PC-3 (cell line): Measurements from ENCODE around the gene PPL. TPM values are rescaled to one million over a fixed set of nuclear protein-coding genes. Genes with fewer than 3 reads are reported as not detected.
A peak's percentile ranks its signal among the peaks of the same experiment; 100 is the strongest.

Experiments
- ATAC-seq: fragments of 200-7000 bp; cut with Tn5 transposase; 2 replicates; pipeline ENCODE4 v1.9.1; 2020; ENCODE audit warnings: mild to moderate bottlenecking, moderate library complexity
- BruUV-seq: library from RNA; stranded (reverse); fragments of 400-500 nt; replicated peaks from 2 replicates; lab custom pipeline; 2021; lab: Mats Ljungman, UMichigan
- CTCF ChIA-PET: fragments of 300-600 bp; sonication (Branson Sonifier 250); formaldehyde crosslinking; loops from one replicate; lab custom pipeline; 2022; ENCODE audit warnings: antibody characterized with exemption; lab: Charles Lee
- POLR2A ChIA-PET: fragments of 300-600 bp; sonication (Branson Sonifier 250); formaldehyde crosslinking; loops from one replicate; lab custom pipeline; 2022; ENCODE audit warnings: antibody characterized with exemption; ENCODE audit not compliant: unreplicated experiment; lab: Charles Lee
- DNase-seq: peaks from one replicate; pipeline ENCODE4 v3.0.0-alpha.2; 2015
- H2AFZ ChIP-seq: fragments of 300-600 bp; sonication (generic); 2 replicates; pipeline ENCODE4 v1.6.0; 2016; ENCODE audit warnings: antibody characterized with exemption, low read length
- H3F3A ChIP-seq: fragments of 300-600 bp; sonication (generic); one replicate; pipeline ENCODE4 v1.6.0; 2017; ENCODE audit warnings: antibody characterized with exemption, low read length, control low read depth, mild to moderate bottlenecking; ENCODE audit not compliant: unreplicated experiment
- H3K27ac ChIP-seq: fragments of 300-600 bp; sonication (generic); 2 replicates; pipeline ENCODE4 v1.5.1; 2016; ENCODE audit warnings: mild to moderate bottlenecking, low read length
- H3K27me3 ChIP-seq: fragments of 300-600 bp; sonication (generic); 2 replicates; pipeline ENCODE4 v1.6.1; 2016; ENCODE audit warnings: low read length, mixed read lengths
- H3K36me3 ChIP-seq: fragments of 300-600 bp; sonication (generic); 2 replicates; pipeline ENCODE4 v1.6.1; 2016; ENCODE audit warnings: low read depth, mixed run types, low read length, mixed read lengths
- H3K4me1 ChIP-seq: fragments of 300-600 bp; sonication (generic); 2 replicates; pipeline ENCODE4 v1.5.1; 2016; ENCODE audit warnings: low read length; ENCODE audit not compliant: insufficient read depth
- H3K4me2 ChIP-seq: fragments of 300-600 bp; sonication (generic); 2 replicates; pipeline ENCODE4 v1.6.0; 2016; ENCODE audit warnings: low read length
- H3K4me3 ChIP-seq: fragments of 300-600 bp; sonication (generic); 2 replicates; pipeline ENCODE4 v1.5.1; 2016; ENCODE audit warnings: mild to moderate bottlenecking, low read length, mixed read lengths
- H3K79me2 ChIP-seq: fragments of 300-600 bp; sonication (generic); 2 replicates; pipeline ENCODE4 v1.6.1; 2017; ENCODE audit warnings: low read length, mixed read lengths
- H3K9ac ChIP-seq: fragments of 300-600 bp; sonication (generic); 2 replicates; pipeline ENCODE4 v1.6.0; 2016; ENCODE audit warnings: mild to moderate bottlenecking, low read length
- H3K9me2 ChIP-seq: fragments of 300-600 bp; sonication (generic); replicated peaks from 2 replicates; pipeline ENCODE4 v1.6.1; 2016; ENCODE audit warnings: mixed run types, low read length, mixed read lengths
- H3K9me3 ChIP-seq: fragments of 300-600 bp; sonication (generic); 2 replicates; pipeline ENCODE4 v1.6.1; 2016; ENCODE audit warnings: low read length, mixed read lengths
- H4K20me1 ChIP-seq: fragments of 300-600 bp; sonication (generic); 2 replicates; pipeline ENCODE4 v1.6.1; 2016; ENCODE audit warnings: low read length, mixed read lengths
- EZH2 ChIP-seq: fragments of 300-600 bp; sonication (generic); IDR thresholded peaks from one replicate; pipeline ENCODE4 v1.6.1; 2017; ENCODE audit warnings: antibody characterized with exemption, mild to moderate bottlenecking, low read length; ENCODE audit not compliant: unreplicated experiment
- EZH2phosphoT487 ChIP-seq: fragments of 300-600 bp; sonication (generic); IDR thresholded peaks from 2 replicates; pipeline ENCODE4 v1.6.1; 2018; ENCODE audit warnings: mild to moderate bottlenecking, antibody characterized with exemption, low read length, borderline replicate concordance
- intact Hi-C: fragments of 100-400 bp; cut with micrococcal nuclease; formaldehyde crosslinking; loops from 2 replicates; pipeline ENCODE4 v1.9.0; 2023
- total RNA-seq: library from RNA; depleted of rRNA; stranded (reverse); fragments of >200 nt; gene quantifications from 2 replicates; pipeline ENCODE4 v1.2.3, GENCODE V29; 2014
- TF ChIP-seq, protein P1 (sequence below): fragments of 300-600 bp; sonication (generic); conservative IDR thresholded peaks from 2 replicates; pipeline ENCODE4 v1.5.1; 2017; ENCODE audit warnings: antibody characterized with exemption, low read depth, mild to moderate bottlenecking, low read length

Gene PPL
- total RNA-seq, 1 experiment from 2014 or later: 18.8 TPM

DNA sequence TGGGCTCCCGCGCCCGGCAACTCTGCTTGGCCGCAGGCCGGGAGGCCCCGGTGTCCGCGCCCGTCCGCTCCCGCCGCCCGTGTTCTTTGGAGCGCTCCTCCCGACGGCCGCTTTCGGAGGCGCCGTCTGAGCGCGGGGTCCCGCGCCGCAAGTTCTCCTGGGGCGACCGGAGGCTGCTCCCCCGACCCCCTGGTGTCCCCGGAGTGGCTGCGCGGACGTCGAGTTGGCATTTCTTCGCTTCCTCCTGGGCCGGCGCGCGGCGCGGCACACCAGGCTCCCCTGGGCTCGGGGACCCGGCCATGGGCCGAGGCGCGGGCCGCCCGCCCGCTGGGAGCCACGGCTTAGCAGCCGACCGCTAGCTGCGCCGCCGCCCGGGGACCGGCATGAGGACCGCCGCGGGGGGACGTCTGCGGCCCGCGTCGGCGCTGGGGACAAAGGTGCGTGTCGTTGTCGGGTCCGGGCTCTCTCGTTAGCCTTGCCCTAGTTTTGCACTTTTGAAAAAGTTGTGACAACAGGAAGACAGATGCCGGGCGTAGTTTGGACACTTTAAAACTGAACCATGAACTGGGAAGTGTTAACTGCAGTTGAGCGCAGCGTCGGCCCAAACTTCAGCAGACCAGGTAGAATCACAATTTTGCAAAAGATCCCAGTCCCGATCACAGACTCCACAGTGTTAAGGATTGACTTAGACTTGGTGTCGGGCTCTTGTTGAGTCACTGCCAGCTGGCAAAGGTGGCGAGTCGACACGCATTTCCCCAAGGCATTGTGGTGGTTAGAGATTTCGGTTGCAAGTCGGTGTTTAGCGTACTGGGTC, 89.0 kb downstream of the PPL start:
- H3K4me2 ChIP-seq: peak overlapping the region; percentile 87
- peaks cover 16% of the 10 kb centered on the region; the same call in 1 of the 2 replicates for H3K36me3 ChIP-seq
- H3K9me2 ChIP-seq: no peaks in the 10 kb centered on the region
- peak overlapping the region; percentile 52 for H2AFZ ChIP-seq
- peaks cover 29% of the 10 kb centered on the region for H3K4me1 ChIP-seq
- POLR2A ChIA-PET: no interaction called here
- BruUV-seq: no TSS peak
- no peaks in the 10 kb centered on the region for H3K27me3 ChIP-seq
- H3K9ac ChIP-seq: peak overlapping the region; percentile 94
- intact Hi-C loops: loop anchor here (1.0 to 2.0 kb wide), 2 partner anchors 95 to 108 kb away; no protein-coding TSS in a partner anchor
- H3K27ac ChIP-seq: peak overlapping the region; percentile 55
- peaks cover 33% of the 10 kb centered on the region for H4K20me1 ChIP-seq
- H3K4me3 ChIP-seq: peak overlapping the region; percentile 97
- peak; percentile 68 for DNase-seq
- H3K9me3 ChIP-seq: no peaks in the 10 kb centered on the region
- TF ChIP-seq, protein P1, sequence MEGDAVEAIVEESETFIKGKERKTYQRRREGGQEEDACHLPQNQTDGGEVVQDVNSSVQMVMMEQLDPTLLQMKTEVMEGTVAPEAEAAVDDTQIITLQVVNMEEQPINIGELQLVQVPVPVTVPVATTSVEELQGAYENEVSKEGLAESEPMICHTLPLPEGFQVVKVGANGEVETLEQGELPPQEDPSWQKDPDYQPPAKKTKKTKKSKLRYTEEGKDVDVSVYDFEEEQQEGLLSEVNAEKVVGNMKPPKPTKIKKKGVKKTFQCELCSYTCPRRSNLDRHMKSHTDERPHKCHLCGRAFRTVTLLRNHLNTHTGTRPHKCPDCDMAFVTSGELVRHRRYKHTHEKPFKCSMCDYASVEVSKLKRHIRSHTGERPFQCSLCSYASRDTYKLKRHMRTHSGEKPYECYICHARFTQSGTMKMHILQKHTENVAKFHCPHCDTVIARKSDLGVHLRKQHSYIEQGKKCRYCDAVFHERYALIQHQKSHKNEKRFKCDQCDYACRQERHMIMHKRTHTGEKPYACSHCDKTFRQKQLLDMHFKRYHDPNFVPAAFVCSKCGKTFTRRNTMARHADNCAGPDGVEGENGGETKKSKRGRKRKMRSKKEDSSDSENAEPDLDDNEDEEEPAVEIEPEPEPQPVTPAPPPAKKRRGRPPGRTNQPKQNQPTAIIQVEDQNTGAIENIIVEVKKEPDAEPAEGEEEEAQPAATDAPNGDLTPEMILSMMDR: no peak
- no peak for TF ChIP-seq EZH2phosphoT487
- no peak for TF ChIP-seq EZH2
- CTCF ChIA-PET: interaction anchor here (1.0 kb wide), 1 partner anchor 12 kb away, joined by 3 read pairs; no protein-coding TSS in a partner anchor
- peaks cover 86% of the 10 kb centered on the region for H3K79me2 ChIP-seq
- ATAC-seq: peak; percentile 8
- no peaks in the 10 kb centered on the region for H3F3A ChIP-seq

DNA sequence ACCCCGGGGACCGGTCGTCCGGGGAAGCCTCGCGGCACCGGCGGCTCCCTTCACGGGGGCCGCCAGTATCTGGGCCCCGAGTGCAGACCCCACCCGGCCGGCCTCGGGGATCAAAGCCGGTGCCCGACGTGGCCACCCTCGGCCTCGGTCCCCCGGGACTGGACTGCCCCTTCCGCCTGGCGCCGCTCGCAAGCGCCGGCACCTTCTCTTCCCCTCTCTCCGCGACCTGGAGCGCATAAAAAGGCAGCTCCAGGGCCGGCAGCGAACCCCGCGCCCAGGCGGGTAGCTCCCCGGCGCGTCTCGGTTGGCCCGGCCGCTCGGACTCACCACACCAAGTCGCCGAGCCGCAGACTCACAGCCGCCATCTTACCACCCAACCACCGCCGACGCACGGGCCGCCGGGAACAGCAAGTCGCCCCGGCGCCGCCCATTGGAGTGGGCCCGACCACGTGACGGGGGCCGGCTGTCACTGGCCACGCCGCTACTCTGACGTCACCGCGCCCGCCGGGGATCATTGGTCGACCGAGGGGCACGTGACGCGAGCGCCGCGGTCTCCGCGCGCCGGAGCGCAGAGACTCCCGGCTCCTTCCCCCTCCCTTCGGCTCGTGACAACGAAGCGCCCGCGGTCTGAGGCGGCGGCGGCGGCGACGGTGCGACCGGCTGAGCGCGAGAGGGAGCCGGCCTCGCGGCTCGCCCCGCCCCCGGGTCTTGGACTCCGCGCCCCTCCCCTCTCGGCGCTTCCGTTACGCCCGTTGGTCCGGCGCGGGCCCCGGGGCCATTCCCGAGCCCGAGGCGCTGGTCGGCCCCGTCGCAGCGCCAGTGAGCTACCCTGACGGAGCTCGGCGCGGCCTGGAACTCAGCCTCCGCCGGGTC, 89.8 kb downstream of the PPL start, which contains the start of the genes GLYR1 and UBN1:
GLYR1 (minus strand) TSS at position 388 of the 873 bp plus-strand sequence; CDS start at position 365, 23 bp downstream.
UBN1 (plus strand) TSS at position 581 of the 873 bp plus-strand sequence. CDS start 5,437 bp downstream, outside the sequence.
- Histone ChIP-seq H3K4me2 (peak within 1 kb of the TSS; percentile 93), H3K9ac (peak within 1 kb of the TSS; percentile 94), H3K27me3 (no peaks in the 10 kb centered on the region), H3K79me2 (peaks cover 77% of the 10 kb centered on the region), H3K27ac (peak within 1 kb of the TSS; percentile 55), H3K36me3 (peaks cover 18% of the 10 kb centered on the region; the same call in 1 of the 2 replicates), H3K4me3 (peak within 1 kb of the TSS; percentile 97), H3K9me2 (no peaks in the 10 kb centered on the region), H4K20me1 (peaks cover 33% of the 10 kb centered on the region), H3K4me1 (peaks cover 21% of the 10 kb centered on the region), H3K9me3 (no peaks in the 10 kb centered on the region), H2AFZ (peak within 1 kb of the TSS; percentile 67), H3F3A (no peaks in the 10 kb centered on the region)
- DNase-seq (peak; percentile 94), ATAC-seq (peak; percentile 82)
- intact Hi-C loops: loop anchor here (1.0 to 2.0 kb wide), 2 partner anchors 96 to 109 kb away; no protein-coding TSS in a partner anchor
- ChIA-PET CTCF (no interaction called here), POLR2A (no interaction called here)
- no TSS peak for BruUV-seq
- TF ChIP-seq, protein P1: no peak
- TF ChIP-seq EZH2 (no peak), EZH2phosphoT487 (no peak)
